GM18519 (cell line): ENCODE measurements around the gene VLDLR.
A peak's percentile ranks its signal among the peaks of the same experiment; 100 is the strongest.

Source experiments
- ATAC-seq: cut with Tn5 transposase; IDR thresholded peaks from one replicate; pipeline ENCODE4 v1.9.1; 2021; ENCODE audit warnings: mild to moderate bottlenecking, moderate library complexity; ENCODE audit not compliant: unreplicated experiment, low FRiP score

Gene VLDLR

DNA sequence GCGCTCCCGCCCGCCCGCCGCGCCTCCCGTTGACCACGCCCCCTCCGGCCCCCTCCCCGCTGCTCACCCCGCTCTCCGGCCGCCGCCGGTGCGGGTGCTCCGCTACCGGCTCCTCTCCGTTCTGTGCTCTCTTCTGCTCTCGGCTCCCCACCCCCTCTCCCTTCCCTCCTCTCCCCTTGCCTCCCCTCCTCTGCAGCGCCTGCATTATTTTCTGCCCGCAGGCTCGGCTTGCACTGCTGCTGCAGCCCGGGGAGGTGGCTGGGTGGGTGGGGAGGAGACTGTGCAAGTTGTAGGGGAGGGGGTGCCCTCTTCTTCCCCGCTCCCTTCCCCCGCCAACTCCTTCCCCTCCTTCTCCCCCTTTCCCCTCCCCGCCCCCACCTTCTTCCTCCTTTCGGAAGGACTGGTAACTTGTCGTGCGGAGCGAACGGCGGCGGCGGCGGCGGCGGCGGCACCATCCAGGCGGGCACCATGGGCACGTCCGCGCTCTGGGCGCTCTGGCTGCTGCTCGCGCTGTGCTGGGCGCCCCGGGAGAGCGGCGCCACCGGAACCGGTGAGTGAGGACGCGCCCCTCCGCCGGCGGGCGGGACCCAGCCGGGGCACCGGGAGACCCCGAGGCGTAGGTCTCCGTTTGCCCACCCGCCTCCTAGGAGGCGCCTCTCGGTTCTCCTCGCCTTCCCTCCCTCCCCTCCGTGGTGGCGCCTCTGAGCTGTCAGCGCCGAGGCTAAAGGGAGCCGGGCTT lies at the start of gene VLDLR:
Gene VLDLR (plus strand): TSS at position 66 of the 739 bp plus-strand sequence. CDS start 403 bp downstream, at position 469.
- peak; percentile 15 for ATAC-seq

- no peak for ATAC-seq
Measured at GRCh38 chr9:2574203-2574602, 47.4 kb upstream of the VLDLR start.

DNA sequence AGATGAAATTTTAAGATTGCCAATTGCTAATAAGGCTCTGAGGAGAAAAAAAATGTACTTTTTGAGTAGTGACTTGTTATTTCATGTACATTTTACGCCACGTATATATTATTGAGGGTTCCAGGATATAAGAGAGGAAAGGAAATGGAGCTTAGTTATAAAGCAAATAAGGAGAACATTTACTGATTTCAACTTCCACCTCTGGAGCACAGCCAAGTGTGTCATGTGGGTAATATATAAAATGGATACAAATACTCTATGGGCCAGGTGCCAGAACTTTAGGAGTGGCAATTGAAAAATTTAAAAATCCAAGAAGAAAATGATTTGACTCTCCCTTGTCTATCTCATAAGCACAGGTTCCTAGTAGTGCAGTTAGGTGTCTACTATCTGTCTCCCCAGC lies 45.0 kb upstream of the VLDLR start:
- no peak for ATAC-seq

DNA sequence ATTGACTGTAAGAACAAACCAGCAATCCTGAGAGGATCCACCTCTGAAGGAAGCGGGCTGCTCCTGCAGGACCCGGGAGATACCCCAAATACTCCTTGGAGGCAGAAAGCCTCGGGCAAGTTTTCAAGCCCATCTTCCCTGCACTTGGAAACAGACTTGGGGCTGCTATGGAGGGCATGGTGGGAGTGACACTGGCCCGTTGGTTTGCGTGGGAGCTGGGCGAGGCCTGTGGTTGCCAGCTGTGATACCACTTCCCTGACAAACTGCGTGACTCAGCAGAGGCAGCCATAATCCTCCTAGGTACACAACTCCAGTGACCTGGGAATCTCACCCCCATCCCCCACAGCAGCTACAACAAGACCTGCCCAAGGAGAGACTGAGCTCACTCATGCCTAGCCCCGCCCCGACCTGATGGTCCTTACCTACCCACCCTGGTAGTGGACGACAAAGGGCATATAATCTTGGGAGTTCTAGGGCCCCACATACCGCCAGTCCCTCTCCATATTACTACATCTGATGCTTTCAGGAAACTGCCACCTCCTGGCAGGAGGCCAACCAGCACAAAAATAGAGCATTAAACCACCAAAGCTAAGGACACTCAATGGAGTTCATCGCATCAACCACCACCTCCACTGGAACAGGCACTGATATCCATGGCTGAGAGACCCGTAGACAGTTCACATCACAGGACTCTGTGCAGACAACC lies 38.1 kb upstream of the VLDLR start:
- no peak for ATAC-seq

DNA sequence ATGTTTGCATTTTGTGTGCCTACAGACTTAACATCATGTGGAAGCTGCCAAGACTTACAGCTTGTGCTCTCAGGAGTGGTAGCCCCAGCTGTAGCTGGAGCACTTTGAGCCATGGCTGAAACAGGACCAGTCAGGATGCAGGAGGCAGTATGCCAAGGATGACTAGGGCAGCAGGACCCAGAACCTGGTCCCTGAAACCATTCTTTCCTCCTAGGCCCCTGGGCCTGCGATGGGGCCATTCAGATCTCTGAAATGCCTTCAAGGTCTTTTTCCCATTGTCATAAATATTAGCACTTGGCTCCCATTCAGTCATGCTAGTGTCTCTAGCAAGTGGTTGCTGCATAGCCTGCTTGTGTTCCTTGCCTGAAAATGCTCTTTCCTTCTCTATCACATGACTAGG lies 29.6 kb upstream of the VLDLR start:
- ATAC-seq: no peak

DNA sequence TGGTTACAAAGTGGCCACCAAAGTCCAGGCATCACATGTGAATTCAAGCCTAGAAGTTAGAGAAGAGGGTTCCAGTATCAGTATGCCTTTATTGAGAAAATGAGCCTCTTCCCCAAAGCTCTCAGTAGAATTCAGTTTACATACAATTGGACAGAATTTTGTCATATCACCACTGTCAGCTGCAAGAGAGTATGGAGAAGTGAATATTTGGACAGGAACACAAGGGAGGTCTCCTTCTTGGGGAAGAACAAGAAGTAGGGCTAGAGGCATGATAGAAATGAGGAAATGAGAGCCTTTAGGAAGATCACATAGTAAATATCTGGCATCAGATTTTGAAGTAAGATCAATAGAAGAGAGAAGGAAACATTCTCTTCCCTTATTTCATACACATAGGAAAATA lies 27.8 kb upstream of the VLDLR start:
- no peak for ATAC-seq

DNA sequence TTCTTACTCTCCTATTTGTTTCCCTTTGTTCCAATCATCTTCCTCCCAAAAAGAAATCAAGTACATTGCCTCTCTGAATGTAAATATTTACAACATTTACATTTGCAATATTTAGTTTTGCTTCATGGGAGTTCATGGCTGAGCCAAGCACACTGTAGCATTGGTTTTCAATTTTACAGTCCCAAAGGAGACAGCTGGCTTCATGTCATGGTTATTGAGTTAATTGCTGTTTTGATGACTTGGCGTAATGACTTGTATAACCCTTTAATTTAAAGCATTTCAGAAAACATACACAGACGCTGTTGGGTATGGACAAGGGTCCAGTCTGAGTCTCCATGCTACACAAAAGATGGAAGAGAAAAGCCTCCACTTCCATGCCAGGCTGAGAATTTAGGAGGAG lies 25.6 kb upstream of the VLDLR start:
- no peak for ATAC-seq

- ATAC-seq: no peak
Measured at GRCh38 chr9:2597483-2597882, 24.1 kb upstream of the VLDLR start.

DNA sequence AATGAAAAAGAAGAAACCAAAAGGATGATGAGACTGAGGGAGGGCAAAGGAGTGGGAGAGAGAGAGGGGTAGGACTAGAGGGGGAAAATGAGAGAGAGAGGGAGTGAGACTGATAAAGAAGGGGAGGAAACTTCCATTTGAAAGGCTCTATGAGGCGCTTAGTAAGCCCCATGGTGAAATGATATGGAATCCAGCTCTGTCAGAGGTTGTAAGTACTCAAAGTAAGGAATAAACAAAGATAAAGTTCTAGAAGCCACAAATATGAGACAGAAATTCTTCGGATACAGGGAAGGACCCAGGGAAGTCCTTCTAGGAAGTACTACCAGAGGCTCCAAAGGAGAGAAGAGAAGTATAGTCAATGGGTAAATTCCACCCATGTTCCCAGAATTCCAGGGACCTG lies 21.7 kb upstream of the VLDLR start:
- no peak for ATAC-seq

DNA sequence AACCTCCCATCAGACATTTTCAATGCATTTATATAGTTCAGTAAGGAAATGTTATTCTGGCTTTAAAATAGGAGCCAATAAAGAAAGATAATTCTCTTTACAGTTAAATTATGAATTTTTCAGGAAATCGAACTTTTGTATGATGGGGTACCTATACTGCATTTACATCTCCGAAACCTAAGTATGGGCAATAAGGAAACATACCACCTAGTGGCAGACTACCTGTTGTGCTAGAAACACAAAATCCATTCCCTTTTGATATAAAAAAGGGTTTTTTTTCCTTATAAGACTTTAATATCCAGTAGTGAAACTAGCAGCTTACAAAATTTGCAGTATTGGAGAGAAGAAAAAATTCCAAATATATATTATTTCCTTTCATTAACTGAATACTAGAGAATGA lies 21.3 kb upstream of the VLDLR start:
- ATAC-seq: no peak

GRCh38 chr9:2601785-2602378 lies 19.7 kb upstream of the VLDLR start:
- no peak for ATAC-seq

DNA sequence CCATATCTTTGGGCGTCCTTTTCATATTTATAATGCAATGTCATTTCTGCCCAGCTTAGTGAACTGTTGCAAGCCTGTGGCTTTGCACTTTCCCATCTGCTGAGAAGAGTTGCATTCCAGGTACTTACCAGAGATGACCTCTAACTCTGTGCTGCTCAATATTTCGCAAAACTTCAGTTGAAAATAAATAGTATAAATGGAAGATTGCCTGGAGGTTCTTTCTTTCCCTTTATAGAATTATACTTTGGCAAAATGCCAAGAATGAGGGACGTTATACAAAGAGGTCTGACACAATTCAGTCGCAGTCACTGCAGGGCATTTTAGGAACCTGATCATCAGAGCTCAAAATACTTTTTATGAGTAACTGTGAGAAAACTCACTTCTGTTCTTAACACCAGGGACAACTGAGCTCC lies 18.9 kb upstream of the VLDLR start:
- peak; percentile 74 for ATAC-seq

GRCh38 chr9:2603621-2604020 lies 18.0 kb upstream of the VLDLR start:
- ATAC-seq: no peak

GRCh38 chr9:2605246-2605645 lies 16.3 kb upstream of the VLDLR start:
- ATAC-seq: no peak

- no peak for ATAC-seq
Measured at GRCh38 chr9:2608276-2608675, 13.3 kb upstream of the VLDLR start.

- ATAC-seq: no peak
Measured at GRCh38 chr9:2610985-2611384, 10.6 kb upstream of the VLDLR start.

- ATAC-seq: no peak
Measured at GRCh38 chr9:2611961-2612360, 9.6 kb upstream of the VLDLR start.

- ATAC-seq: no peak
Measured at GRCh38 chr9:2613730-2614271, 7.8 kb upstream of the VLDLR start.

GRCh38 chr9:2615497-2615896 lies 6.1 kb upstream of the VLDLR start:
- ATAC-seq: no peak

GRCh38 chr9:2616692-2617377 lies 4.8 kb upstream of the VLDLR start:
- no peak for ATAC-seq

DNA sequence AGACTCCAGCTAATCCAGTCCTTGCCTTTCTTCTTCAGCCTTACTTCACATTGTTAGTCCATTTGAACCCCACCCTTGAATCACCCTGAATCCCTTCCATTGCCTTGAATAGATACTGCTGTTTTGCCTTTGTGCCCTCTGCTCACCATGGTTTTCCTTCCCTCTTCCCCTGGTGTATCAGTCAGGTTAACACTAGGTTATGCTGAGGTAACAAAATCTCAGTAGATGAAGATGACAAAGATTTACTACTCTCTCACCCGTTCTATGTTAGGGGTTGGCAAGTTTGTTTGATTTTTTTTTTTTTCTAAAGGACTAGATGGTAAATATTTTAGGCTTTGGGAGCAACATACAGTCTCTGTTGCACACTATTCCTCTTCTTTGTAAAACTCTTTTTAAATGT lies 3.3 kb upstream of the VLDLR start:
- no peak for ATAC-seq
